MM.1S (cell line): ENCODE data around the gene PCAT6.

ENCODE experiments used
- DNase-seq: peaks from one replicate; pipeline ENCODE4 v3.0.0-alpha.2; 2015
- H2AFZ ChIP-seq: fragments of 300-600 bp; sonication (generic); 2 replicates; pipeline ENCODE4 v1.6.0; 2016; ENCODE audit warnings: antibody characterized with exemption, low read length
- H3F3A ChIP-seq: fragments of 300-600 bp; sonication (generic); 2 replicates; pipeline ENCODE4 v1.6.1; 2016; ENCODE audit warnings: mild to moderate bottlenecking, antibody characterized with exemption, low read length, moderate library complexity, mixed read lengths; ENCODE audit not compliant: insufficient read depth
- H3K27ac ChIP-seq: fragments of 300-600 bp; sonication (generic); 2 replicates; pipeline ENCODE4 v1.5.1; 2016; ENCODE audit warnings: mild to moderate bottlenecking, low read length
- H3K27me3 ChIP-seq: fragments of 300-600 bp; sonication (generic); replicated peaks from 2 replicates; pipeline ENCODE4 v1.6.0; 2016; ENCODE audit warnings: low read length; ENCODE audit not compliant: insufficient read depth
- H3K36me3 ChIP-seq: fragments of 300-600 bp; sonication (generic); replicated peaks from 2 replicates; pipeline ENCODE4 v1.6.1; 2016; ENCODE audit warnings: mild to moderate bottlenecking, low read length, mixed read lengths; ENCODE audit not compliant: insufficient read depth
- H3K4me1 ChIP-seq: fragments of 300-600 bp; sonication (generic); 2 replicates; pipeline ENCODE4 v1.6.1; 2016; ENCODE audit warnings: low read length, mixed read lengths
- H3K4me2 ChIP-seq: fragments of 300-600 bp; sonication (generic); 2 replicates; pipeline ENCODE4 v1.6.0; 2016; ENCODE audit warnings: low read depth, low read length
- H3K4me3 ChIP-seq: fragments of 300-600 bp; sonication (generic); 2 replicates; pipeline ENCODE4 v1.5.1; 2016; ENCODE audit warnings: low read length, mixed read lengths
- H3K79me2 ChIP-seq: fragments of 300-600 bp; sonication (generic); 2 replicates; pipeline ENCODE4 v1.6.1; 2016; ENCODE audit warnings: mixed run types, low read length, mixed read lengths
- H3K9ac ChIP-seq: fragments of 300-600 bp; sonication (generic); 2 replicates; pipeline ENCODE4 v1.6.1; 2016; ENCODE audit warnings: low read length, mixed read lengths
- H3K9me2 ChIP-seq: fragments of 300-600 bp; sonication (generic); replicated peaks from 2 replicates; pipeline ENCODE4 v1.6.1; 2016; ENCODE audit warnings: mild to moderate bottlenecking, low read length, mixed read lengths; ENCODE audit not compliant: insufficient read depth
- H3K9me3 ChIP-seq: fragments of 300-600 bp; sonication (generic); replicated peaks from 2 replicates; pipeline ENCODE4 v1.6.1; 2016; ENCODE audit warnings: mild to moderate bottlenecking, low read length, mixed read lengths; ENCODE audit not compliant: insufficient read depth
- H4K20me1 ChIP-seq: fragments of 300-600 bp; sonication (generic); 2 replicates; pipeline ENCODE4 v1.6.1; 2016; ENCODE audit warnings: mild to moderate bottlenecking, low read length, moderate library complexity, mixed read lengths; ENCODE audit not compliant: insufficient read depth
- CTCF ChIP-seq: fragments of 300-600 bp; sonication (generic); IDR thresholded peaks from 2 replicates; pipeline ENCODE4 v1.5.1; 2016; ENCODE audit warnings: antibody characterized with exemption, low read length, mixed read lengths
- EZH2 ChIP-seq: fragments of 300-600 bp; sonication (generic); optimal IDR thresholded peaks from 2 replicates; pipeline ENCODE3; 2017; ENCODE audit warnings: low read depth, mild to moderate bottlenecking, antibody characterized with exemption, low read length, mixed read lengths
- EZH2phosphoT487 ChIP-seq: fragments of 300-600 bp; sonication (generic); IDR thresholded peaks from 2 replicates; pipeline ENCODE4 v1.6.1; 2018; ENCODE audit warnings: antibody characterized with exemption, low read length

Gene PCAT6

GRCh38 chr1:202810615-202811295 lies at the start of gene PCAT6:
PCAT6 (plus strand) TSS chr1:202810954.
- TF ChIP-seq EZH2 (no peak), EZH2phosphoT487 (no peak), CTCF (no peak)
- Histone ChIP-seq H3K9me3 (no peaks in the 10 kb centered on the region), H3K27ac (no peak within 1 kb of the TSS), H2AFZ (peak within 1 kb of the TSS; percentile 79), H3F3A (no peaks in the 10 kb centered on the region), H3K36me3 (no peaks in the 10 kb centered on the region), H3K4me1 (0 out of 2 replicates have a peak, but pooled peaks cover 2% of the 10 kb centered on the region), H3K4me3 (peak within 1 kb of the TSS; percentile 64), H3K9ac (peak within 1 kb of the TSS; percentile 41; the same call in 1 of the 2 replicates), H3K27me3 (peaks cover 40% of the 10 kb centered on the region), H4K20me1 (no peaks in the 10 kb centered on the region), H3K4me2 (peak within 1 kb of the TSS; percentile 99), H3K79me2 (no peaks in the 10 kb centered on the region), H3K9me2 (no peaks in the 10 kb centered on the region)
- peak; percentile 95 for DNase-seq

GRCh38 chr1:202762019-202762418 lies 48.7 kb upstream of the PCAT6 start:
- Histone ChIP-seq H3K4me1 (no peaks in the 10 kb centered on the region), H4K20me1 (no peaks in the 10 kb centered on the region), H3K27me3 (no peaks in the 10 kb centered on the region), H3K4me2 (no peak overlapping the region), H3K36me3 (no peaks in the 10 kb centered on the region), H2AFZ (no peak overlapping the region), H3F3A (no peaks in the 10 kb centered on the region), H3K79me2 (no peaks in the 10 kb centered on the region), H3K9ac (no peak overlapping the region), H3K9me3 (no peaks in the 10 kb centered on the region), H3K27ac (no peak overlapping the region), H3K9me2 (no peaks in the 10 kb centered on the region), H3K4me3 (no peak overlapping the region)
- TF ChIP-seq CTCF = no peak
- no peak for TF ChIP-seq EZH2phosphoT487
- TF ChIP-seq EZH2 = no peak
- no peak for DNase-seq

GRCh38 chr1:202765721-202766120 lies 45.0 kb upstream of the PCAT6 start:
- Histone ChIP-seq H3K9me3 (no peaks in the 10 kb centered on the region), H3K27me3 (no peaks in the 10 kb centered on the region), H4K20me1 (no peaks in the 10 kb centered on the region), H2AFZ (no peak overlapping the region), H3K4me3 (no peak overlapping the region), H3K4me1 (no peaks in the 10 kb centered on the region), H3K79me2 (no peaks in the 10 kb centered on the region), H3K4me2 (no peak overlapping the region), H3F3A (no peaks in the 10 kb centered on the region), H3K36me3 (no peaks in the 10 kb centered on the region), H3K9ac (no peak overlapping the region), H3K9me2 (no peaks in the 10 kb centered on the region), H3K27ac (no peak overlapping the region)
- DNase-seq = no peak
- TF ChIP-seq EZH2phosphoT487 = no peak

- no peak overlapping the region for H3K27ac ChIP-seq
Observed at GRCh38 chr1:202770135-202770534, 40.6 kb upstream of the PCAT6 start.

More at GRCh38 chr1:202770135-202770534, 40.6 kb upstream of the PCAT6 start:
- H3K4me3 ChIP-seq = no peak overlapping the region
- no peaks in the 10 kb centered on the region for H3K9me2 ChIP-seq
- no peak for DNase-seq
- no peak overlapping the region for H2AFZ ChIP-seq
- H3K4me1 ChIP-seq = no peaks in the 10 kb centered on the region
- no peaks in the 10 kb centered on the region for H4K20me1 ChIP-seq
- H3K9ac ChIP-seq = no peak overlapping the region
- H3K9me3 ChIP-seq = no peaks in the 10 kb centered on the region
- H3F3A ChIP-seq = no peaks in the 10 kb centered on the region
- no peak overlapping the region for H3K4me2 ChIP-seq
- H3K27me3 ChIP-seq = no peaks in the 10 kb centered on the region
- H3K79me2 ChIP-seq = no peaks in the 10 kb centered on the region
- H3K36me3 ChIP-seq = no peaks in the 10 kb centered on the region
- TF ChIP-seq EZH2phosphoT487 = no peak
- TF ChIP-seq CTCF = no peak
- TF ChIP-seq EZH2 = no peak
